Memory B cell (primary cell): ENCODE measurements around the gene KIAA0408.
"Not testable (repeated sequence)": the region's sequence is repeated elsewhere in the genome, so short reads cannot be mapped to it uniquely, and the experiment has no call there.

ENCODE experiments used
- ATAC-seq: fragments of 150-1000 bp; cut with Tn5 transposase; 2 replicates; pipeline ENCODE4 v1.10.0; 2021; ENCODE audit warnings: low read depth, mild to moderate bottlenecking, moderate library complexity
- DNase-seq, 2 donors: peaks; one replicate each; pipeline ENCODE4 v3.0.0; 2022; ENCODE audit warnings: low spot score in 2 of 2
- H3K27ac Mint-ChIP-seq: one replicate; pipeline ENCODE4 v1.8.0; 2022; ENCODE audit warnings: mild to moderate bottlenecking, moderate library complexity, mixed read lengths
- H3K27me3 Mint-ChIP-seq: one replicate; pipeline ENCODE4 v1.8.0; 2022; ENCODE audit warnings: mixed read lengths
- H3K36me3 Mint-ChIP-seq: one replicate; pipeline ENCODE4 v1.8.0; 2022; ENCODE audit warnings: mild to moderate bottlenecking, mixed read lengths
- H3K4me1 Mint-ChIP-seq: one replicate; pipeline ENCODE4 v1.8.0; 2022; ENCODE audit warnings: mixed read lengths
- H3K4me3 Mint-ChIP-seq: one replicate; pipeline ENCODE4 v1.8.0; 2022; ENCODE audit warnings: mild to moderate bottlenecking, moderate library complexity, mixed read lengths
- H3K9me3 Mint-ChIP-seq: one replicate; pipeline ENCODE4 v1.8.0; 2022; ENCODE audit warnings: mixed read lengths

The KIAA0408 gene

GRCh38 chr6:127456465-127456864 lies 2.7 kb downstream of the KIAA0408 start:
- Mint-ChIP-seq H3K27ac (no peak overlapping the region), H3K36me3 (no peaks in the 10 kb centered on the region), H3K27me3 (no peaks in the 10 kb centered on the region), H3K9me3 (no peaks in the 10 kb centered on the region), H3K4me3 (no peak overlapping the region), H3K4me1 (no peaks in the 10 kb centered on the region)
- no peak for DNase-seq
- no peak for ATAC-seq

- H3K27ac Mint-ChIP-seq: no peak overlapping the region
- ATAC-seq (no peak), DNase-seq (no peak)
- H3K4me1 Mint-ChIP-seq: no peaks in the 10 kb centered on the region
- no peaks in the 10 kb centered on the region for H3K27me3 Mint-ChIP-seq
- peaks cover 2% of the 10 kb centered on the region for H3K36me3 Mint-ChIP-seq
- no peaks in the 10 kb centered on the region for H3K9me3 Mint-ChIP-seq
- no peak overlapping the region for H3K4me3 Mint-ChIP-seq
These were observed 5.2 kb downstream of the KIAA0408 start for GRCh38 chr6:127453845-127454619.

GRCh38 chr6:127452803-127453202 lies 6.4 kb downstream of the KIAA0408 start:
- Mint-ChIP-seq H3K4me3 (no peak overlapping the region), H3K27me3 (no peaks in the 10 kb centered on the region), H3K27ac (no peak overlapping the region), H3K36me3 (peaks cover 2% of the 10 kb centered on the region), H3K4me1 (no peaks in the 10 kb centered on the region), H3K9me3 (no peaks in the 10 kb centered on the region)
- DNase-seq (no peak), ATAC-seq (no peak)

- Mint-ChIP-seq H3K9me3 (no peaks in the 10 kb centered on the region), H3K4me1 (no peaks in the 10 kb centered on the region), H3K36me3 (peaks cover 7% of the 10 kb centered on the region), H3K27ac (no peak overlapping the region), H3K4me3 (no peak overlapping the region), H3K27me3 (no peaks in the 10 kb centered on the region)
- ATAC-seq (no peak), DNase-seq (no peak)
These were observed 7.8 kb downstream of the KIAA0408 start for GRCh38 chr6:127451388-127451787.

- no peaks in the 10 kb centered on the region for H3K4me1 Mint-ChIP-seq
- no peak overlapping the region for H3K27ac Mint-ChIP-seq
- no peaks in the 10 kb centered on the region for H3K27me3 Mint-ChIP-seq
- H3K9me3 Mint-ChIP-seq: no peaks in the 10 kb centered on the region
- DNase-seq (no peak), ATAC-seq (no peak)
- H3K4me3 Mint-ChIP-seq: no peak overlapping the region
- H3K36me3 Mint-ChIP-seq: peaks cover 7% of the 10 kb centered on the region
These were observed 11.4 kb downstream of the KIAA0408 start for GRCh38 chr6:127447780-127448179.

GRCh38 chr6:127446356-127446755 lies 12.8 kb downstream of the KIAA0408 start:
- Mint-ChIP-seq H3K27me3 (no peaks in the 10 kb centered on the region), H3K27ac (no peak overlapping the region), H3K36me3 (peaks cover 7% of the 10 kb centered on the region), H3K4me3 (no peak overlapping the region), H3K9me3 (no peaks in the 10 kb centered on the region), H3K4me1 (no peaks in the 10 kb centered on the region)
- DNase-seq (no peak), ATAC-seq (no peak)

GRCh38 chr6:127441881-127442280 lies 17.3 kb downstream of the KIAA0408 start:
- H3K9me3 Mint-ChIP-seq: no peaks in the 10 kb centered on the region
- DNase-seq (no peak), ATAC-seq (no peak)
- no peaks in the 10 kb centered on the region for H3K27me3 Mint-ChIP-seq
- H3K36me3 Mint-ChIP-seq: peaks cover 1% of the 10 kb centered on the region
- no peak overlapping the region for H3K4me3 Mint-ChIP-seq
- no peaks in the 10 kb centered on the region for H3K4me1 Mint-ChIP-seq
- H3K27ac Mint-ChIP-seq: no peak overlapping the region

GRCh38 chr6:127439718-127440117 lies 19.5 kb downstream of the KIAA0408 start:
- Mint-ChIP-seq H3K27me3 (no peaks in the 10 kb centered on the region), H3K9me3 (no peaks in the 10 kb centered on the region), H3K27ac (no peak overlapping the region), H3K36me3 (no peaks in the 10 kb centered on the region), H3K4me1 (no peaks in the 10 kb centered on the region), H3K4me3 (no peak overlapping the region)
- no peak for DNase-seq
- ATAC-seq: no peak

- ATAC-seq: no peak
- H3K36me3 Mint-ChIP-seq: no peaks in the 10 kb centered on the region
- H3K9me3 Mint-ChIP-seq: no peaks in the 10 kb centered on the region
- H3K4me1 Mint-ChIP-seq: no peaks in the 10 kb centered on the region
- H3K4me3 Mint-ChIP-seq: no peak overlapping the region
- DNase-seq: no peak
- H3K27ac Mint-ChIP-seq: no peak overlapping the region
- H3K27me3 Mint-ChIP-seq: no peaks in the 10 kb centered on the region
These were observed 22.5 kb downstream of the KIAA0408 start for GRCh38 chr6:127436578-127437110.

- H3K27me3 Mint-ChIP-seq: no peaks in the 10 kb centered on the region
- no peak overlapping the region for H3K27ac Mint-ChIP-seq
- DNase-seq: no peak
- H3K4me1 Mint-ChIP-seq: no peaks in the 10 kb centered on the region
- no peaks in the 10 kb centered on the region for H3K36me3 Mint-ChIP-seq
- H3K9me3 Mint-ChIP-seq: peaks cover 2% of the 10 kb centered on the region
- ATAC-seq: no peak
- no peak overlapping the region for H3K4me3 Mint-ChIP-seq
These were observed 23.5 kb downstream of the KIAA0408 start for GRCh38 chr6:127435626-127436220.

- H3K4me1 Mint-ChIP-seq: no peaks in the 10 kb centered on the region
- DNase-seq (no peak), ATAC-seq (no peak)
- H3K36me3 Mint-ChIP-seq: no peaks in the 10 kb centered on the region
- no peak overlapping the region for H3K27ac Mint-ChIP-seq
- H3K27me3 Mint-ChIP-seq: no peaks in the 10 kb centered on the region
- no peak overlapping the region for H3K4me3 Mint-ChIP-seq
- peaks cover 2% of the 10 kb centered on the region for H3K9me3 Mint-ChIP-seq
These were observed 24.5 kb downstream of the KIAA0408 start for GRCh38 chr6:127434651-127435050.

GRCh38 chr6:127428562-127428961 lies 30.6 kb downstream of the KIAA0408 start:
- not testable (repeated sequence) for ATAC-seq, H3K27ac Mint-ChIP-seq, H3K9me3 Mint-ChIP-seq, H3K4me1 Mint-ChIP-seq, DNase-seq, H3K4me3 Mint-ChIP-seq, H3K36me3 Mint-ChIP-seq, H3K27me3 Mint-ChIP-seq

- peak overlapping the region; percentile 76 for H3K27ac Mint-ChIP-seq
- H3K4me1 Mint-ChIP-seq: peaks cover 10% of the 10 kb centered on the region
- ATAC-seq (peak; percentile 33), DNase-seq (no peak)
- H3K9me3 Mint-ChIP-seq: no peaks in the 10 kb centered on the region
- H3K4me3 Mint-ChIP-seq: peak overlapping the region; percentile 32
- H3K27me3 Mint-ChIP-seq: no peaks in the 10 kb centered on the region
- no peaks in the 10 kb centered on the region for H3K36me3 Mint-ChIP-seq
These were observed 35.3 kb downstream of the KIAA0408 start for GRCh38 chr6:127423921-127424320.

- H3K27ac Mint-ChIP-seq, H3K9me3 Mint-ChIP-seq: not testable (repeated sequence)
These were observed 38.0 kb downstream of the KIAA0408 start for GRCh38 chr6:127421164-127421563.

More at GRCh38 chr6:127421164-127421563, 38.0 kb downstream of the KIAA0408 start:
- not testable (repeated sequence) for H3K4me1 Mint-ChIP-seq, H3K27me3 Mint-ChIP-seq, DNase-seq, ATAC-seq, H3K36me3 Mint-ChIP-seq, H3K4me3 Mint-ChIP-seq
